Spleen (tissue), 11 donors: ENCODE data around the gene TMEM203. TPM values are rescaled to one million over a fixed set of nuclear protein-coding genes. Genes with fewer than 3 reads are reported as not detected.
A peak's percentile ranks its signal among the peaks of the same experiment; 100 is the strongest.
"Not testable (repeated sequence)": the region's sequence is repeated elsewhere in the genome, so short reads cannot be mapped to it uniquely, and the experiment has no call there.

ENCODE experiments used
- DNase-seq: peaks from one replicate; pipeline ENCODE4 v3.0.0-alpha.2; 2020
- H3K27ac ChIP-seq, 8 donors: fragments of 200-600 bp; sonication (generic) in 7 of 8; 1 replicate in 4 of 8; 2 replicates in 4 of 8; pipeline versions ENCODE4 v1.5.0 to v1.8.0; 2016 to 2021; ENCODE audit warnings: inconsistent platforms in 4 of 8, mild to moderate bottlenecking in 4 of 8, moderate library complexity in 1 of 8
- H3K27me3 ChIP-seq, 7 donors: fragments of 200-600 bp; sonication (generic) in 6 of 7; replicated peaks in 1 of 7; 1 replicate in 4 of 7; 2 replicates in 3 of 7; pipeline versions ENCODE4 v1.5.0 to v1.8.0; 2016 to 2021; ENCODE audit warnings: inconsistent platforms in 3 of 7, mild to moderate bottlenecking in 1 of 7
- H3K36me3 ChIP-seq, 6 donors: fragments of 200-600 bp; sonication (generic) in 5 of 6; 1 replicate in 4 of 6; 2 replicates in 2 of 6; pipeline versions ENCODE4 v1.5.0 to v1.8.0; 2016 to 2021; ENCODE audit warnings: inconsistent platforms in 2 of 6
- H3K4me1 ChIP-seq, 6 donors: fragments of 200-600 bp; sonication (generic) in 5 of 6; 1 replicate in 3 of 6; 2 replicates in 3 of 6; pipeline versions ENCODE4 v1.5.0 to v1.8.0; 2016 to 2021; ENCODE audit warnings: inconsistent platforms in 3 of 6
- H3K4me3 ChIP-seq, 8 donors: fragments of 200-600 bp; sonication (generic) in 7 of 8; 1 replicate in 4 of 8; 2 replicates in 4 of 8; pipeline versions ENCODE4 v1.5.0 to v1.8.0; 2016 to 2021; ENCODE audit warnings: inconsistent platforms in 4 of 8, mild to moderate bottlenecking in 4 of 8, moderate library complexity in 2 of 8
- H3K9me3 ChIP-seq, 8 donors: fragments of 200-600 bp; sonication (generic) in 7 of 8; 1 replicate in 4 of 8; 2 replicates in 4 of 8; pipeline versions ENCODE4 v1.5.0 to v1.8.0; 2016 to 2021; ENCODE audit warnings: inconsistent platforms in 4 of 8
- POLR2A ChIP-seq, 3 donors: fragments of 450-650 bp; IDR thresholded peaks; one replicate each; pipeline ENCODE4 v1.5.1; 2017; ENCODE audit warnings: antibody characterized with exemption in 3 of 3, mild to moderate bottlenecking in 1 of 3
- POLR2AphosphoS5 ChIP-seq, 3 donors: sonication (generic); formaldehyde crosslinking; IDR thresholded peaks; one replicate each; pipeline ENCODE4 v1.5.1; 2017; ENCODE audit warnings: antibody characterized with exemption in 3 of 3
- WGBS, 5 donors: extraction: QIAGEN DNeasy Blood & Tissue Kit in 3 of 5; methylation state at CpG; one replicate each; pipeline versions ENCODE4 v1.1.5 to v1.1.7; 2013 to 2018; 5-methylcytosine and 5-hydroxymethylcytosine counted together
- intact Hi-C: fragments of 100-400 bp; cut with DNase I; formaldehyde crosslinking; loops from one replicate; pipeline ENCODE4 v1.15.0; 2023; ENCODE audit warnings: low total_unique reads
- polyA plus RNA-seq, 3 donors: library from polyadenylated mRNA; stranded (reverse); fragments of 200-250 nt; gene quantifications; one replicate each; pipeline ENCODE4 v1.2.1, GENCODE V29; 2013
- total RNA-seq, 7 donors: library from RNA; depleted of rRNA in 3 of 7; stranded (reverse); fragments of >200 nt in 3 of 7; fragmentation: NEBNext Ultra II Directional in 4 of 7; extraction: Animal tissue kit (Norgen Biotek cat#: 25700) in 4 of 7; gene quantifications; one replicate each; pipeline versions ENCODE4 v1.1.0 to v1.2.1, GENCODE V29; 2016 to 2021
- TF ChIP-seq, protein P1 (sequence below), 11 experiments: fragments of 200-600 bp in 7 of 11; fragments of 450-650 bp in 4 of 11; sonication (generic) in 4 of 11; IDR thresholded peaks in 8 of 11; conservative IDR thresholded peaks in 3 of 11; 1 replicate in 7 of 11; 2 replicates in 4 of 11; pipeline versions ENCODE4 v1.4.0 to v1.8.0; 2016 to 2021; ENCODE audit warnings: antibody characterized with exemption in 11 of 11, inconsistent platforms in 4 of 11, mild to moderate bottlenecking in 1 of 11
- donor health status: healthy with polysubstance abuse.
- donor health status: DM: no; HTN: no; CAD: no; lungs with moderate emphysema.
- donor health status: DM: no; HTN: no; CAD: no.
- donor health status: Bipolar disorder and iron deficiency.
- donor health status: healthy.
- donor health status: DM: no; HTN: no; CAD: no.
- donor health status: DM: yes; HTN: yes; CAD: no.

The TMEM203 gene
- total and polyA plus RNA-seq, 10 donors: 28.4 to 50.1 (median 36.0) TPM

DNA sequence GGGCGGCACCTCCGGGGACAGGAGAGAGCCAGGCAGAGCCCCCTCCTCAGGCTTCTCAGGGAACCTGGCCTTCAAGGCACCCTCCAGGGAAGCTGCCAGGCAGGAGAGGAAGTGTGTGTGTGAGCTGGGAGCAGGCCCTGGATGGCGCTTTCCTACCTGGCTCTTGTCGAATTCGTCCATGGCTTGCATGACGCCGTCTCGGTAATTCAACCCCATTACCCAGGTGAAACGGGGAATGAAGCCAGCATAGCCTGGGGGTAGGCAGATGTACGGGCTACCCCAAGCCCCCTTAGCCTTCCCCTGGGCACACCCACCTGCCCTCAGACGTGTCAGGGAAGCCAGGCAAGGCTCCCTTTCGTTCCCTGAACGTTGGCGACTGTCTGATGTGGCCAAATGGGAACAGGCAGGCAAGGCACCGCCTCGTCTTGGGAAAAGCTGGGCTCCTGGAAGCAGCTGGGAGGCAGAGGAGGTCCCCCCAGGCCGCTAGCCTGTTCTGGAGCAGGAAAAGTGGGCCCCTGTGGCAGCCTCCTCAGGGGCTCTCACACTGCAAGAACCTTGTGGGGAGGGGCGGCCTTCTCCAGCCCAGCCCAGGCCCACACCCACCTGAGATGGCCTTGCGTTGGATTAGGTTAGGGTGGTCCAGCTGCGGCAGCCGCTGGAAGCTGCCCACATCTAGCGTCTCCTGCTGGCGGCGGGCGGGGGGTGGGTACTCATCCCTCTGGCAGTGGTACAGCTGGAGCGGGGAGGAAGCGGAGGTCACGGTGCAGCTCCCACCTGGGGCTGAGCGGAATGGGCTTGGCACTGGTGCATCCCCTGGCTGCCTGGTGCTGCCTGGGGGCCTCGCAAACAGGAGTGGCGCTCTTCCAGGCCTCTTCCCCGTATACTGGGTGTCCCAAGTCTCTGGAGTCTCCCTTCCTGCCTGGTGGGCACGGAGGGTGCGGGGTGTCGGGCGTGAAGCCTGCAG, 39.3 kb upstream of the TMEM203 start:
- Histone ChIP-seq H3K36me3 (peaks cover 0 to 24% (median 18%) of the 10 kb centered on the region in 6 donors), H3K4me3 (no peak overlapping the region), H3K27me3 (no peaks in the 10 kb centered on the region), H3K4me1 (peaks cover 15 to 42% (median 34%) of the 10 kb centered on the region in 6 donors), H3K27ac (peak overlapping the region in 2 of 8 donors; percentile 1 to 29), H3K9me3 (no peaks in the 10 kb centered on the region)
- intact Hi-C loops: no loop called here
- TF ChIP-seq POLR2AphosphoS5 (IDR thresholded peaks at IDR 0.05): peak in 1 of 3 donors; percentile 23
- TF ChIP-seq POLR2A (IDR thresholded peaks at IDR 0.05): no peak
- WGBS, 5 donors: 75 to 88% (median 79%) methylated on average over 19 to 36 of the region's 36 CpGs
- no peak for DNase-seq

DNA sequence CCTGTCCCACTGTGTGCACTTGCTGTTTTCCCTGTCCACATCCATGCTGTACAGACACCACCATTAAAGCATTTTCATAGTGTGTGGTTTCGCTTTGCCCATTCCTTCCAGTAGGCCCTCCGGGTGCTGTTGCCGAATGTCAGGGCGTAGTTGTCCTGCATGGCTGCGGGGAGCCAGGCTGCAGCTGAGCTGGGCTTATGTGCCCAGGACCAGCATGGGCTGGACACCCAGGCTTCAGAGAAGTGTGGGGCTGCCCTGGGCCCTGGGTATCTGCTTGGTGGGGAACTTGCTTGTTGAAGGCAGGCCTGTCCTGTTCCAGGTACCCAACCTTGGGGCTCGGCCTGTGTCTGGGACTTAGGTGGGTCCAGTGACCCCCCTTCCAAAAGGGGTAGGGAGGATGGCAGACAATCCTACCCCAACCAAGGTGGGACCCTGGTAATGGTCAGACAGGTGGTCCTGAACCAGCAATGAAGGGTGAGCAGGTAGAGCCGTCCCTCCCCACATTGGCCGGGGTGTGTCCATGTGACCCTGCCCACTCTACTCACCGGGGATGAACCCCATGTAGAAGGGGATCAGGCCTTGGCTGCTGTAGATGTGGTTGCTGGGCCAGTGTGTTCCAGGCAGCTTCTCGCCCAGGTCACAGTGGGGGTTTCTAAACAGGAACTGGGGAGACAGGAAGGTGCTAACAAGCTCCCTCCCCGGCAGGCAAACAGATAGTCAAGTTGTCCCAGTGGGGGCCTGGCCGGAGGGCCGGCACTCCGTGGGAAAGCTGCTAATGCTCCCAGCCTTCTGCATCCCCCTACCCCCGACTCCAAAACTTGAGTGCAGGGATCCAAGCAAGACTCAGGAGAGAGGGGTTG, 38.4 kb upstream of the TMEM203 start:
- intact Hi-C loops: no loop called here
- DNase-seq: no peak
- Histone ChIP-seq H3K9me3 (no peaks in the 10 kb centered on the region), H3K27me3 (no peaks in the 10 kb centered on the region), H3K4me1 (peaks cover 18 to 51% (median 42%) of the 10 kb centered on the region in 6 donors), H3K4me3 (no peak overlapping the region), H3K36me3 (peaks cover 0 to 24% (median 18%) of the 10 kb centered on the region in 6 donors), H3K27ac (peak overlapping the region in 2 of 8 donors; percentile 1 to 29)
- 68 to 79% (median 74%) methylated on average over 13 to 15 of the region's 15 CpGs for WGBS, 5 donors
- peak in 1 of 3 donors; percentile 65 for TF ChIP-seq POLR2AphosphoS5 (IDR thresholded peaks at IDR 0.05)
- TF ChIP-seq, protein P1, sequence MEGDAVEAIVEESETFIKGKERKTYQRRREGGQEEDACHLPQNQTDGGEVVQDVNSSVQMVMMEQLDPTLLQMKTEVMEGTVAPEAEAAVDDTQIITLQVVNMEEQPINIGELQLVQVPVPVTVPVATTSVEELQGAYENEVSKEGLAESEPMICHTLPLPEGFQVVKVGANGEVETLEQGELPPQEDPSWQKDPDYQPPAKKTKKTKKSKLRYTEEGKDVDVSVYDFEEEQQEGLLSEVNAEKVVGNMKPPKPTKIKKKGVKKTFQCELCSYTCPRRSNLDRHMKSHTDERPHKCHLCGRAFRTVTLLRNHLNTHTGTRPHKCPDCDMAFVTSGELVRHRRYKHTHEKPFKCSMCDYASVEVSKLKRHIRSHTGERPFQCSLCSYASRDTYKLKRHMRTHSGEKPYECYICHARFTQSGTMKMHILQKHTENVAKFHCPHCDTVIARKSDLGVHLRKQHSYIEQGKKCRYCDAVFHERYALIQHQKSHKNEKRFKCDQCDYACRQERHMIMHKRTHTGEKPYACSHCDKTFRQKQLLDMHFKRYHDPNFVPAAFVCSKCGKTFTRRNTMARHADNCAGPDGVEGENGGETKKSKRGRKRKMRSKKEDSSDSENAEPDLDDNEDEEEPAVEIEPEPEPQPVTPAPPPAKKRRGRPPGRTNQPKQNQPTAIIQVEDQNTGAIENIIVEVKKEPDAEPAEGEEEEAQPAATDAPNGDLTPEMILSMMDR (IDR thresholded peaks at IDR 0.05 in 8 of 11, conservative IDR thresholded peaks at IDR 0.05 in 3 of 11): no peak

DNA sequence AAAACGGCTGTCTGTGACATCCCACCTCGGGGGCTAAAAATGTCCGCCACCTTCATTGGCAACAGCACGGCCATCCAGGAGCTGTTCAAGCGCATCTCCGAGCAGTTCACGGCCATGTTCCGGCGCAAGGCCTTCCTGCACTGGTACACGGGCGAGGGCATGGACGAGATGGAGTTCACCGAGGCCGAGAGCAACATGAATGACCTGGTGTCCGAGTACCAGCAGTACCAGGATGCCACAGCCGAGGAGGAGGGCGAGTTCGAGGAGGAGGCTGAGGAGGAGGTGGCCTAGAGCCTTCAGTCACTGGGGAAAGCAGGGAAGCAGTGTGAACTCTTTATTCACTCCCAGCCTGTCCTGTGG, 37.8 kb upstream of the TMEM203 start:
- H3K27me3 ChIP-seq, intact Hi-C loops, H3K27ac ChIP-seq, H3K9me3 ChIP-seq, DNase-seq: not testable (repeated sequence)
- TF ChIP-seq POLR2AphosphoS5 (IDR thresholded peaks at IDR 0.05): peak in 1 of 3 donors; percentile 62
- 87 to 92% (median 92%) methylated on average over 12 to 18 of the region's 18 CpGs for WGBS, 5 donors
- peaks cover 0 to 24% (median 18%) of the 10 kb centered on the region in 6 donors for H3K36me3 ChIP-seq
- peak overlapping the region in 1 of 8 donors; percentile 94 for H3K4me3 ChIP-seq
- peaks cover 18 to 57% (median 48%) of the 10 kb centered on the region in 6 donors for H3K4me1 ChIP-seq

DNA sequence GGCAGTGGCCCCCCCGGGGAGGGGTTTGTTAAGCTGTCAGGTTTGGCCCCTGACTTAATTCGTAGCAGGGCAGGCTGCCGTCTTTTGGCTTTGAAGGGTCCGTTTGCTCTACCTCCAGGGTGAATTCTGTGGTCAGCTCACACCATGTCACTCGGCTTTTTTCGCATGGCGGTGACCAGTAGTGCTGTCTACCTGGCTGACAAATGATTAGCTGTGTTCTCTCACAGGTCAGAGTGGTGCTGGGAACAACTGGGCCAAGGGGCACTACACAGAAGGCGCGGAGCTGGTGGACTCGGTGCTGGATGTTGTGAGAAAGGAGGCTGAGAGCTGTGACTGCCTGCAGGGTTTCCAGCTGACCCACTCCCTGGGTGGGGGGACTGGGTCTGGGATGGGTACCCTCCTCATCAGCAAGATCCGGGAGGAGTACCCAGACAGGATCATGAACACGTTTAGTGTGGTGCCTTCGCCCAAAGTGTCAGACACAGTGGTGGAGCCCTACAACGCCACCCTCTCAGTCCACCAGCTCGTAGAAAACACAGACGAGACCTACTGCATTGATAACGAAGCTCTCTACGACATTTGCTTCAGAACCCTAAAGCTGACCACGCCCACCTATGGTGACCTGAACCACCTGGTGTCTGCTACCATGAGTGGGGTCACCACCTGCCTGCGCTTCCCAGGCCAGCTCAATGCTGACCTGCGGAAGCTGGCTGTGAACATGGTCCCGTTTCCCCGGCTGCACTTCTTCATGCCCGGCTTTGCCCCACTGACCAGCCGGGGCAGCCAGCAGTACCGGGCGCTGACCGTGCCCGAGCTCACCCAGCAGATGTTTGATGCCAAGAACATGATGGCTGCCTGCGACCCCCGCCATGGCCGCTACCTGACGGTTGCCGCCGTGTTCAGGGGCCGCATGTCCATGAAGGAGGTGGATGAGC, 37.1 kb upstream of the TMEM203 start:
- H3K27me3 ChIP-seq: no peaks in the 10 kb centered on the region
- DNase-seq: no peak
- H3K4me3 ChIP-seq: peak overlapping the region; percentile 75 to 94 (median 81)
- no peaks in the 10 kb centered on the region for H3K9me3 ChIP-seq
- peak overlapping the region; percentile 74 to 99 (median 95) for H3K27ac ChIP-seq
- no peak for TF ChIP-seq POLR2A (IDR thresholded peaks at IDR 0.05)
- peak in 1 of 3 donors; percentile 48 for TF ChIP-seq POLR2AphosphoS5 (IDR thresholded peaks at IDR 0.05)
- intact Hi-C loops: no loop called here
- peaks cover 0 to 24% (median 18%) of the 10 kb centered on the region in 6 donors for H3K36me3 ChIP-seq
- WGBS, 5 donors: 79 to 87% (median 80%) methylated on average over 31 to 36 of the region's 36 CpGs
- H3K4me1 ChIP-seq: peaks cover 18 to 64% (median 52%) of the 10 kb centered on the region in 6 donors
